AG20443 (cell line): ENCODE results near the gene COL4A2.
A peak's percentile ranks its signal among the peaks of the same experiment; 100 is the strongest.

Source experiments
- DNase-seq: peaks from one replicate; pipeline ENCODE4 v3.0.0; 2012; ENCODE audit warnings: low spot score, mixed read lengths

The COL4A2 gene

GRCh38 chr13:110455444-110455843, 148.4 kb downstream of the COL4A2 start:
- no peak for DNase-seq

- DNase-seq: peak; percentile 93
Measured at GRCh38 chr13:110455941-110456340, 148.9 kb downstream of the COL4A2 start.

DNA sequence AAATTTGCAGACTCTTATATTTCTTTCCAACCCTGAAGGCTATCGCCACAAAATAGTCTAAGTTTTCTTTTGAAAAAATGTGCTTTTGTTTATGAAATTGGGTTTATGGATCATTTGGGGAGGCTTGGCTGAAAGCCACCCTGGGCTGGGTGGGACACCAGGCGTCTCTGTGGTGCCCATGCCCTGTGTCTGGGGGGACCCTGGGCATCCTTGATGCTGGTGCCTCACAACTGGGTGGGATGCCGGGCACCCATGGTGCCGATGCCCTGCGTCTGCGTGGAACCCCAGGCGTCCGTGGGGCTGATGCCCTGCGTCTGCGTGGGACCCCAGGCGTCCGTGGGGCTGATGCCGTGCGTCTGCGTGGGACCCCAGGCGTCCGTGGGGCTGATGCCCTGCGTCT, 149.5 kb downstream of the COL4A2 start:
- DNase-seq: no peak

GRCh38 chr13:110457361-110457760, 150.3 kb downstream of the COL4A2 start:
- no peak for DNase-seq

DNA sequence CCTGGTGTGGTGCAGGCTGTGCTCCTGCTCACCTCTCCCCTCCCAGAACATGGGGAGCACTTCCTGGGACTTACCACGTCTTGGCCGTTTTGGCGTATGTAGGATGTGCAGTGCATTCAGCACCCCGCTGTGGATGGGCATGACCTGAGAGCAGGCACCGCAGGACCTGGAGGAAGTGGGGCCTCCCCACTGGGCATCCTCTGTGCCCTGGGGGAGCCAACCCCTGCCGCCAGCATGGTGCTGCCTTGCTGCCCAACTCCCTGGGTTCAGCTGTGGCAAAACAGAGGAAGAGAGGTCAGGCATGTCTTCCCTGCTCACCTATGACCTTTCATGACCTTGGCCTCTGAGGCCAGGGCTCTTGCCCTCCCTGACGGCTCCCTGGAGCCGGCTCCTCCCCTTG, 150.9 kb downstream of the COL4A2 start:
- no peak for DNase-seq

DNA sequence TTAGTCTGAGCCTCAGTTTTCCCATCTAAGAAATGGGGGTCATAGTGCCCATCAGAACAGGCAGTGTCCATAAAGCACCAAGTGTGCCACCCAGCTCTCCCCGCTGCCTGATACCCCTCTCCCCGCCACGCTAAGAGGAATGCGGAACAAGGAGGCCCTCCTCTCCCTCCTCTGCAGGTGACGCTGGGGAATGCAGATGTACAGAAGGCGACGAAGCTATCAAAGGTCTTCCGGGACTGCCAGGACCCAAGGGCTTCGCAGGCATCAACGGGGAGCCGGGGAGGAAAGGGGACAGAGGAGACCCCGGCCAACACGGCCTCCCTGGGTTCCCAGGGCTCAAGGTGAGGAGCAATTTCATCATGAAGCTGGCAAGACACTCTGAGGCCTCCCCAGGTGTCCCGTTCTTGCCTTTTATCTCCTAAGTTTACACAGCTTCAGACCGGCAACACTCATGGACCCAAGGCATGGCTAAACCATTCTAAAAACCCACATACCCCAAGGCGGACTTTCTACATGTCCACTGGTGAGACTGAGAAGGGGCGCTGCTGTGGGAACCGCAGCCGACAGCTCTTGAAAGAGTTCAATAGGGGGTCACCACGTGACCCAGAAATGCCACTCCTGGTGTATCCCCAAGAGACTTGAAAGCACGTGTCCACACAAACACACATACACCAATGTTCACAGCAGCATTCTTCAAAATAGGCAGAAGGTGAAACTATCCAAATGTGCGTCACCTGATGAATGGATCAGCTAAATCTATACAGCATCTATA, 151.7 kb downstream of the COL4A2 start:
- no peak for DNase-seq

- no peak for DNase-seq
Measured at GRCh38 chr13:110462091-110462490, 155.0 kb downstream of the COL4A2 start.

DNA sequence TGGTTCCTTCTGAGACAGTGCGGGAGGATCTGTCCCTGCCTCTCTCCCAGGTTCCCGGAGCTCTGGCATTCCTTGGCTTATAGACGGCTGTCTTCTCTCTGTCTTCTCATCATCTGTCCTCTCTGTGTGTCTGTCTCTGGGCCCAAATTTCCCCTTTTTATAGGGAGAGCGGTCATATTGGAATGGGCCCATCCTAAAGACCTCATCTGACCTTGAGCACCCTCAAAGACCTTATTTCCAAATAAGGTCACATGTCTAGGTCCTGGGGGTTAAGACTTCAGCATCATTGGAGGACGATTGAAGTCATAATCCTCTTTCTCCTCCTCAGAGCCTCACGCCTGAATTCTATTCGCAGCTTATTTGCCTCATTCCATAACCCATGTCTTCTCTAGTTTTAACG, 156.1 kb downstream of the COL4A2 start:
- DNase-seq: no peak

DNA sequence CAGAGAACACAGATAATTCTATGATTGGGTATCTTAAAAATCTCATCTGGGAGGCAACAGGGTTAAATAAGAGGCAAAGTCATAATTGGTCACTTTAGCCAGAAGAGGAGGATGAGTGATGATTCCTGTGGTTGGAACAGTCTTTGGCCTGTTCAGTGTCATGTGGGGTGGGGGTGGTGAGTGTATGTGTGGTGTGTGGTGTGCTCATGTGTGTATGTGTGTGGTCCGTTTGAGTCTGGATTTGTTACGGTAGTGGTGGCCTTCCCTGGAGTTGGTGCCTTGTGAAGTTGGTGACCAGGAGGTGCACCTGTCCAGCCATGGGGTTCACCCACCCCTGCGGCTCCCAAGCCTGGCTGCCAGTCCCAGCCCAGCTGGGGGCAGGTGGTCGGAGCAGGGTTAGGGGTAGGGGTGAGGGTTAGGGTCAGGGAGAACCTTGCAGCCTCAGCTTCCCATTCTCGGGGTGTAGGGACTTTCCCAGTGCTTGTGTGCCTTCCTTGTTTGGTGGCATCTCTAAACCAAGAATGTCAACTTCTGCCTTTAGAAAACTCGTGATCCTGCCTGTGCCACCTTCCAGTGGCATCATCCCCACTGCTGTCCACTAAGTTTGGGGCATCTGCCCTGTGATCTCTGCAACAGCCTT, 156.9 kb downstream of the COL4A2 start:
- no peak for DNase-seq

DNA sequence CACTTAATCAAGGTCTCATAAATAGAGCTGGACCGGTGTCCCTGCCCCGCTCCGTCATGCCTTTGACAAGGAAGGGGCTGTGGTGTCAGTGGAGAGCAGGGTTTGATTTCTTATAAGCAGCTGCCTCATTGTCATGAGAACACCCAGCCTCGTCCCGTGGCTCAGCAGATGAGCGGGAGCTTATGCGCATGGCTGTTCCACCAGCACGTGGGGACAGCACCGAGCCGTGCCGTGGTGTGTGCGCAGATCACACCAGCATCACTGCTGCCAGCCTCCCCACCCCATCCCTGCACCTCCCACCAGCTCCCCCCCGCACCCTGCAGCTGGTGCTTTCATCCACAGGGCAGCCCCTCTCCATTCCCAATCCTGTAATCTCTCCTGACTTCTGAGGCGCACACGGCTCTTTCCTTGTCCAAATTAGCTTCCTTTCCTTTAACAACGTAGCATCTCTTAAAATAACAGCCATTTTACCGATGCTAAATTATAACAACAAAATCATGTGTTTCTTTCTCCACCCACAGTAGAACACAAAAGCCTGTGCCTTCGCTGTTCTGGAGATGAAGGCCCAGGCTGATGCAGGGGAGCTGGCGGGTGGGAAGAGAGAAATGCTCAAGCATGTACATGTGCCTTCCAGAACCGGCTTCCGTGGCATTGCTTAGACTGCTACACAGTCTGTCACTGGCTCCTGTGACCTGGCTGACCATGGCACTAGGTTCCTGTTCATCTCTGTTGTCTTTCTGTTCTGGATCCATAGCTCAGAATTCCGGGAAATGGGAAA, 157.7 kb downstream of the COL4A2 start:
- no peak for DNase-seq

- no peak for DNase-seq
Measured at GRCh38 chr13:110465696-110466095, 158.6 kb downstream of the COL4A2 start.

- DNase-seq: no peak
Measured at GRCh38 chr13:110466266-110466915, 159.3 kb downstream of the COL4A2 start.

GRCh38 chr13:110467516-110468110, 160.5 kb downstream of the COL4A2 start:
- DNase-seq: no peak

DNA sequence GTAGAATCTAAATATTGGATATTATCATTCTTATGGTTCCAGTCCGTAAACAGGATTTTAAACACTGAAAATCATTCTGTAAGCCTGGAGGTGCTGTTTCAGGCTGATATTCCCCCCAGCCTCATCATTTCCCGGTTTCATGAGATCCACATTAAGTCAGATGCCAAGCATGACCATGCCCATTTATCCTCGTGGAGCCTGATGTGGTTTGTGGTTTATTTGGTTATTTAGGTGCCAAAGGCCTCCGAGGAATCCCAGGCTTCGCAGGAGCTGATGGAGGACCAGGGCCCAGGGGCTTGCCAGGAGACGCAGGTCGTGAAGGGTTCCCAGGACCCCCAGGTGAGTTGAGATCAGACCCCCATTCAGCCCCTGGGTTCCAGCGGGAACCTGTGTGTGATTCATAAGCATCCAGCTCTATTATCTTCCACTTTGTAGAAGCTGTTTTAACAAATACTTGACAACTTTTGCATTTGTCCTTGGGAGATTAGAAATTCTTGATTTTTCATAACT, 162.0 kb downstream of the COL4A2 start:
- DNase-seq: no peak

- DNase-seq: no peak
Measured at GRCh38 chr13:110469597-110469996, 162.5 kb downstream of the COL4A2 start.

GRCh38 chr13:110470272-110471009, 163.4 kb downstream of the COL4A2 start:
- no peak for DNase-seq

GRCh38 chr13:110471156-110471832, 164.2 kb downstream of the COL4A2 start:
- DNase-seq: no peak

DNA sequence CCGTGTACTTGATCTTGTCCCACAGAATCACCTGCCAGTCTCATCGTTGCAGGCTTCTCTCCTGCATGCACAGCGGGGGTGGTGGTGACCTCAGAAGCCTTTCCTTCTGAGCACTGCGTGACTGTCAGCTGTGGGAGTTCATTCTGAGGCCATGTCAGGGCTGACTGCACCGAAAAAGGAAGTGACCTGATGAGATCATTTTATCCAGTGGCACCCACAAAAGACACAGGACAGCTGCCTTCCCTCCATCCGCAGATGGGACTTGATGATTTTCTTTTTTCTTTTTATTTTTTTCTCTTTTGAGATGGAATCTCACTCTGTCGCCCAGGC, 164.7 kb downstream of the COL4A2 start:
- DNase-seq: no peak

- no peak for DNase-seq
Measured at GRCh38 chr13:110472904-110473563, 165.9 kb downstream of the COL4A2 start.

- DNase-seq: no peak
Measured at GRCh38 chr13:110474713-110475112, 167.6 kb downstream of the COL4A2 start.
